Measurements from ENCODE around the gene WDR6. TPM values are rescaled to one million over a fixed set of nuclear protein-coding genes. Genes with fewer than 3 reads are reported as not detected.

Gene WDR6
- polyA plus RNA-seq, 1 donor from 2014 or later: 315 TPM

GRCh38 chr3:48966367-48966766 lies 40.8 kb upstream of the WDR6 start:
- H3K4me2 ChIP-seq (ENCODE audit: low read length): no peak overlapping the region
- no peak overlapping the region for H3K9ac ChIP-seq (ENCODE audit: low read length)
- H3K9me3 ChIP-seq (ENCODE audit: low read length): no peaks in the 10 kb centered on the region
- H4K20me1 ChIP-seq (ENCODE audit: insufficient read depth): no peaks in the 10 kb centered on the region
- no peak for TF ChIP-seq MXI1 (conservative IDR thresholded peaks at IDR 0.05; ENCODE audit: poor library complexity, severe bottlenecking)
- TF ChIP-seq RAD21 (conservative IDR thresholded peaks at IDR 0.05): no peak
- no peak for TF ChIP-seq POLR2AphosphoS5 (IDR thresholded peaks at IDR 0.05)
- no peak for TF ChIP-seq EP300 (conservative IDR thresholded peaks at IDR 0.05; ENCODE audit: poor library complexity, severe bottlenecking)
- TF ChIP-seq, protein P1, sequence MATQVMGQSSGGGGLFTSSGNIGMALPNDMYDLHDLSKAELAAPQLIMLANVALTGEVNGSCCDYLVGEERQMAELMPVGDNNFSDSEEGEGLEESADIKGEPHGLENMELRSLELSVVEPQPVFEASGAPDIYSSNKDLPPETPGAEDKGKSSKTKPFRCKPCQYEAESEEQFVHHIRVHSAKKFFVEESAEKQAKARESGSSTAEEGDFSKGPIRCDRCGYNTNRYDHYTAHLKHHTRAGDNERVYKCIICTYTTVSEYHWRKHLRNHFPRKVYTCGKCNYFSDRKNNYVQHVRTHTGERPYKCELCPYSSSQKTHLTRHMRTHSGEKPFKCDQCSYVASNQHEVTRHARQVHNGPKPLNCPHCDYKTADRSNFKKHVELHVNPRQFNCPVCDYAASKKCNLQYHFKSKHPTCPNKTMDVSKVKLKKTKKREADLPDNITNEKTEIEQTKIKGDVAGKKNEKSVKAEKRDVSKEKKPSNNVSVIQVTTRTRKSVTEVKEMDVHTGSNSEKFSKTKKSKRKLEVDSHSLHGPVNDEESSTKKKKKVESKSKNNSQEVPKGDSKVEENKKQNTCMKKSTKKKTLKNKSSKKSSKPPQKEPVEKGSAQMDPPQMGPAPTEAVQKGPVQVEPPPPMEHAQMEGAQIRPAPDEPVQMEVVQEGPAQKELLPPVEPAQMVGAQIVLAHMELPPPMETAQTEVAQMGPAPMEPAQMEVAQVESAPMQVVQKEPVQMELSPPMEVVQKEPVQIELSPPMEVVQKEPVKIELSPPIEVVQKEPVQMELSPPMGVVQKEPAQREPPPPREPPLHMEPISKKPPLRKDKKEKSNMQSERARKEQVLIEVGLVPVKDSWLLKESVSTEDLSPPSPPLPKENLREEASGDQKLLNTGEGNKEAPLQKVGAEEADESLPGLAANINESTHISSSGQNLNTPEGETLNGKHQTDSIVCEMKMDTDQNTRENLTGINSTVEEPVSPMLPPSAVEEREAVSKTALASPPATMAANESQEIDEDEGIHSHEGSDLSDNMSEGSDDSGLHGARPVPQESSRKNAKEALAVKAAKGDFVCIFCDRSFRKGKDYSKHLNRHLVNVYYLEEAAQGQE (IDR thresholded peaks at IDR 0.05; ENCODE audit: borderline replicate concordance): no peak
- TF ChIP-seq SMC3 (conservative IDR thresholded peaks at IDR 0.05; ENCODE audit: poor library complexity): no peak
- no peak for TF ChIP-seq EZH2 (IDR thresholded peaks at IDR 0.05; ENCODE audit: borderline replicate concordance, insufficient read depth, low read length, poor library complexity, severe bottlenecking)
- TF ChIP-seq TAF1 (IDR thresholded peaks at IDR 0.05; ENCODE audit: low read depth): no peak
- TF ChIP-seq CTCF (IDR thresholded peaks at IDR 0.05; ENCODE audit: poor library complexity, severe bottlenecking): no peak
- no peak overlapping the region for H2AFZ ChIP-seq (ENCODE audit: low read depth, low read length)
- H3F3A ChIP-seq (ENCODE audit: insufficient read depth, low read length, poor library complexity, severe bottlenecking): no peaks in the 10 kb centered on the region
- no peak overlapping the region for H3K4me3 ChIP-seq (ENCODE audit: low read length)
- no peaks in the 10 kb centered on the region for H3K79me2 ChIP-seq (replicated peaks; ENCODE audit: insufficient read depth, low read length)
- peaks cover 11% of the 10 kb centered on the region for H3K36me3 ChIP-seq (ENCODE audit: insufficient read depth, low read length)
- H3K9me2 ChIP-seq (ENCODE audit: insufficient read depth, low read length): no peaks in the 10 kb centered on the region
- H3K27me3 ChIP-seq (ENCODE audit: insufficient read depth, low read depth, low read length): no peaks in the 10 kb centered on the region
- H3K27ac ChIP-seq (ENCODE audit: low read length): no peak overlapping the region

DNA sequence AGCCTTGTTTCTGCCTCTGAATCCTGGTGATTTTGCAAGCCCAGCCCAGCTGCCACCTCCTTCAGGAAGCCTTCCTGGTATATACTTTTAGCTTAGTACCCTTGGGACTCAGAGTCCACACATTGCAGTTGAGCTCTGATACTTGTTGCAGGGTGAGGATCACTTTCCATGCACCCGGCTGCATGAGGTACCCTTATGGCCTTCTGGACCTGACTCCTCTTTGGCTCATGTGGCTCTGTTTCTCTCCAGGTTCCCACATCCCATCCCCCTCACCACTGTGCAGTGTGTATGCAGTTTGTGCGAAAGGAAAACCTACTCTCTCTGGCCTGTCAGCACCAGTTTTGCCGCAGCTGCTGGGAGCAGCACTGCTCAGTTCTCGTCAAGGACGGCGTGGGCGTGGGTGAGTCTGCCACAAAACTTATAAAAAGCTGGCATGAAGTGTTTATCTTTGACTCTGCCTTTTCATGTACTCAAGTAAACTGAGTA lies 40.3 kb upstream of the WDR6 start:
- Histone ChIP-seq H3K9me3 (ENCODE audit: low read length) (no peaks in the 10 kb centered on the region), H3K9me2 (ENCODE audit: insufficient read depth, low read length) (no peaks in the 10 kb centered on the region), H3K27me3 (ENCODE audit: insufficient read depth, low read depth, low read length) (no peaks in the 10 kb centered on the region), H3K79me2 (replicated peaks; ENCODE audit: insufficient read depth, low read length) (no peaks in the 10 kb centered on the region), H3F3A (ENCODE audit: insufficient read depth, low read length, poor library complexity, severe bottlenecking) (no peaks in the 10 kb centered on the region), H3K9ac (ENCODE audit: low read length) (no peak overlapping the region), H4K20me1 (ENCODE audit: insufficient read depth) (no peaks in the 10 kb centered on the region), H2AFZ (ENCODE audit: low read depth, low read length) (no peak overlapping the region), H3K36me3 (ENCODE audit: insufficient read depth, low read length) (peaks cover 11% of the 10 kb centered on the region), H3K27ac (ENCODE audit: low read length) (no peak overlapping the region), H3K4me2 (ENCODE audit: low read length) (no peak overlapping the region), H3K4me3 (ENCODE audit: low read length) (no peak overlapping the region)
- TF ChIP-seq SMC3 (conservative IDR thresholded peaks at IDR 0.05; ENCODE audit: poor library complexity) (no peak), POLR2AphosphoS5 (IDR thresholded peaks at IDR 0.05) (no peak), EP300 (conservative IDR thresholded peaks at IDR 0.05; ENCODE audit: poor library complexity, severe bottlenecking) (no peak), EZH2 (IDR thresholded peaks at IDR 0.05; ENCODE audit: borderline replicate concordance, insufficient read depth, low read length, poor library complexity, severe bottlenecking) (no peak), CTCF (IDR thresholded peaks at IDR 0.05; ENCODE audit: poor library complexity, severe bottlenecking) (no peak), RAD21 (conservative IDR thresholded peaks at IDR 0.05) (no peak), TAF1 (IDR thresholded peaks at IDR 0.05; ENCODE audit: low read depth) (no peak), MXI1 (conservative IDR thresholded peaks at IDR 0.05; ENCODE audit: poor library complexity, severe bottlenecking) (no peak)
- TF ChIP-seq, protein P1 (IDR thresholded peaks at IDR 0.05; ENCODE audit: borderline replicate concordance): no peak

Data from neural cell (in vitro differentiated cells).